Activated naive CD4-positive, alpha-beta T cell treated with anti-CD3 and anti-CD28 coated beads, Interleukin-2, amount 50 U/mL, for 72 hours (primary cell): ENCODE data around the gene KRT28. TPM values are rescaled to one million over a fixed set of nuclear protein-coding genes. Genes with fewer than 3 reads are reported as not detected.

Experiments used
- ATAC-seq, 2 donors: fragments of 150-1000 bp; cut with Tn5 transposase; 2 replicates each; pipeline ENCODE4 v1.10.0; 2021; ENCODE audit warnings: mild to moderate bottlenecking in 2 of 2, moderate library complexity in 2 of 2
- DNase-seq, 2 donors: peaks; one replicate each; pipeline ENCODE4 v3.0.0; 2021 to 2022; ENCODE audit warnings: low spot score in 2 of 2
- H3K27ac Mint-ChIP-seq, 2 donors: one replicate each; pipeline ENCODE4 v1.8.0; 2022; ENCODE audit warnings: mild to moderate bottlenecking in 2 of 2, mixed read lengths in 2 of 2
- H3K36me3 Mint-ChIP-seq, 2 donors: one replicate each; pipeline ENCODE4 v1.8.0; 2022; ENCODE audit warnings: mixed read lengths in 2 of 2
- H3K9me3 Mint-ChIP-seq, 2 donors: one replicate each; pipeline ENCODE4 v1.8.0; 2022; ENCODE audit warnings: mixed read lengths in 2 of 2
- total RNA-seq, 2 donors: library from RNA; stranded (reverse); gene quantifications; one replicate each; pipeline ENCODE4 v1.2.3, GENCODE V29; 2022

Gene KRT28, protein sequence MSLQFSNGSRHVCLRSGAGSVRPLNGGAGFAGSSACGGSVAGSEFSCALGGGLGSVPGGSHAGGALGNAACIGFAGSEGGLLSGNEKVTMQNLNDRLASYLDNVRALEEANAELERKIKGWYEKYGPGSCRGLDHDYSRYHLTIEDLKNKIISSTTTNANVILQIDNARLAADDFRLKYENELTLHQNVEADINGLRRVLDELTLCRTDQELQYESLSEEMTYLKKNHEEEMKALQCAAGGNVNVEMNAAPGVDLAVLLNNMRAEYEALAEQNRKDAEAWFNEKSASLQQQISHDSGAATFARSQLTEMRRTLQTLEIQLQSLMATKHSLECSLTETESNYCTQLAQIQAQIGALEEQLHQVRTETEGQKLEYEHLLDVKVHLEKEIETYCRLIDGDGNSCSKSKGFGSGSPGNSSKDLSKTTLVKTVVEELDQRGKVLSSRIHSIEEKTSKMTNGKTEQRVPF
- not detected for total RNA-seq

DNA sequence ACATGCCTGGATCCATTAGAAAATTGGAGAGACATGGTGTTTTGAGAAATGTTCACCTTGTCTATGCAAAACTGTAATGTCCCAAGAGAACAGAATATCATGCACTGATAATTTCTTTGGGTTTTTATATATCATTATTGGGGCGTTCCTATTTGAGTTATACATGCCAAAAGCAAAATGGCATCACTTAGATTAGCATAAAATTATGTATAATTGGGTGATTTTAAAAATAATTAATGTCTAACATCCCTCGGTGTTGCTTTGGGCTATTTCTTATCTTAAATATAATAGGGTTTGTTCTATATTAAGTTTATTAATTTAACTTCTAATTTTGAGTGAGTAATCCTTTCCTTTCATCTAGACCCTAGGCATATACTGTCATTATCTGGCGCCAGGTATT, at the start of gene KRT28:
KRT28 (minus strand) TSS at position 101 of the 400 bp plus-strand sequence; CDS start at position 35, 66 bp downstream.
- DNase-seq (no peak), ATAC-seq (no peak)
- Mint-ChIP-seq H3K9me3 (no peaks in the 10 kb centered on the region), H3K27ac (no peak within 1 kb of the TSS), H3K36me3 (no peaks in the 10 kb centered on the region)

DNA sequence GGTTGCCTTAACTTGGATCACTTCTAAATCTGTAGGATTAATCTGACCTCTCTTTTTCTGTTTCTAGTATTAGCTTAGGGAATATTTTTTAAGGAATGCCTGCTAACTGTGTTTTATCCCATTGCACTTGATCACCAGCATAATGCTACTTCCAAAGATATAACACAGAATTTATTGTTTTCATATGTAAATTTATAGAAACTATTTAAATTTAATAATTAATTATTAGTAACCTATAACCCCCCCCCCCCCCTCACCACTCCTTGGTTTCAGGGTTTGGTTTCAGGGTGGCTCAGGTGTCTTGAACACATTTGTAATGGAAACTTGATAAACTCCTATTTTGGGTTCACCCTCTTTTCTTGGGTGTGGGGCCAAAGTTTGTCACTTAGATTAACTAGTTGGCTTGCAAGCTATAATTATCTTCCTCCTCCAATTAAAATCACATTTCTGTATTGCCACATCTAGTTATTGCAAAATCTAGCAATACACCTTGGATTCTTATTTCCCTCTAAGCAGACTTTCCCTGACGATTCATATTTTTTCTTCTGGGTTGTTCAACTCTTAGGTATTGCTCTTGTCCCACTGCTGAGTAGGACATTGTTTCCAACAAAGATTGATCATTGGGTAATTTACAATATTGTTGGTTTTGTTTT, 49.0 kb upstream of the KRT28 start:
- ATAC-seq (no peak), DNase-seq (no peak)
- no peaks in the 10 kb centered on the region for H3K9me3 Mint-ChIP-seq
- H3K27ac Mint-ChIP-seq: no peak overlapping the region
- H3K36me3 Mint-ChIP-seq: no peaks in the 10 kb centered on the region

DNA sequence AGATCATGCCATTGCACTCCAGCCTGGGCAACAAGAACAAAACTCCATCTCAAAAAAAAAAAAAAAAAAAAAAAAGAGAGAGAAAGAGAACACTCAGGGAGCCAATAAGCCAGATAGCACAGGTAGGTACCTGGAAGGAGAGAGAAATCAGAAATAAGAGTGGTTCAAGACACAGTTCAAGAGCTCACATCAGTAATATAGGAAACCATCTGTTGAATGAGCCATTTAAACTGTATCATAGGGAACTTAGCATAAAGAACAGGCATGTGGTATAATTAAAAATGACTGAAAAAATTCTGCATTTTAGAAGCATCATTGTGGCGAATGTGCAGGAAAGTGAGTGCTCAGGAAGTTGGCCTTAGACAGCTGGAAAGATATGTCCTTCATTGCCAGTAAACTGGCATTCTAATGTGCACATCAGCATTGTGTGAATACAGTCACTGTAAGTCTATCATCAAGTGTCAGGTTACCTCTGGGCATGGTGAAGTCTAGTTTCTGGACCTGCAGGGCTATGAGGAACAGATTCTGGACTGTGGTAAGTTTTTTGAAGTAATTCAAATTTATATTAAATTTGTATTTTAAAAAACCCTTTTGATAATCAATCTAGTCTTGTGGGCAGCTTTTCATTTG, 46.9 kb upstream of the KRT28 start:
- no peak for ATAC-seq
- no peak for DNase-seq
- no peaks in the 10 kb centered on the region for H3K9me3 Mint-ChIP-seq
- no peaks in the 10 kb centered on the region for H3K36me3 Mint-ChIP-seq
- no peak overlapping the region for H3K27ac Mint-ChIP-seq

DNA sequence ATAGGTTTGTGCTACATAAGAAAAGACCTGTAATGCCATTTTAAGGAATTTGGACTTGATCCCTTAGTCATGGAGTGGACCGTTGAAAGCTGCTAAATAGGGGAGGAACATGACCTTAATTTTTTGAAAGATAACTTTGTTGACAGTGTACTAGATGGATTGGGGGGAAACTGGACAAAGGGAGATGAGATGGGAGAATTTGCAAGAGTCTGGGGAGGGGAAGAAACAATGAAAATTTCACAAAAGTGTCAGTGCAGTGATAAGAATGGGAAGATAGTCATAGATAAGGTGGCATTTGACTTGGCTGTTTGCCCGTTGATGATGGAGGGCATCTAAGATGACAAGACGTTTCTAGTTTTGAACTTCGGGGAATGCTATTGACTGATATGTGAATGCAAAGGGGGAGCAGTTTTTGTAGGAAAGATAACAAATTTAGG, 44.9 kb upstream of the KRT28 start:
- no peak for ATAC-seq
- Mint-ChIP-seq H3K36me3 (no peaks in the 10 kb centered on the region), H3K9me3 (no peaks in the 10 kb centered on the region), H3K27ac (no peak overlapping the region)
- DNase-seq: no peak

DNA sequence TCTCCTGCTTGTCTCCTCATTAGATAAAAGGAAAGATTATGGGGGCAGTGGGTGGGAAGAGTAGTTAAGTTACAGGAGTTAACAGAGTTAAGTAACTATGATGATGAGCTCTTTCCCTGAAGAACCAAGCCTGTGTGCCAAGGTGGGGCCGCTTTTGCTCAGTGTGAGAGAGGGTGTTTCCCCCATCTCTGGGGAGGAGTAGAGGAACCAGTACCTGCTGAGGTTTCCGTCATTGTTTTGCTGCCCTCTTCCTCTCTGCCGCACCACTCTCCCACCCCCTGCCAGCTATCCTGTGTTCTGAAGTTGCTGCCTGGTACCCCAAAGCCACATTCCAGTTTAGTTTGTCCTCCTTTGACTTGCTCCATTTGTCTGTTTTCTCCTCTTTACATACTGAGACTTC, 43.5 kb upstream of the KRT28 start:
- Mint-ChIP-seq H3K27ac (peak overlapping the region in 1 of 2 donors; percentile 2), H3K36me3 (no peaks in the 10 kb centered on the region), H3K9me3 (no peaks in the 10 kb centered on the region)
- ATAC-seq (no peak), DNase-seq (no peak)

DNA sequence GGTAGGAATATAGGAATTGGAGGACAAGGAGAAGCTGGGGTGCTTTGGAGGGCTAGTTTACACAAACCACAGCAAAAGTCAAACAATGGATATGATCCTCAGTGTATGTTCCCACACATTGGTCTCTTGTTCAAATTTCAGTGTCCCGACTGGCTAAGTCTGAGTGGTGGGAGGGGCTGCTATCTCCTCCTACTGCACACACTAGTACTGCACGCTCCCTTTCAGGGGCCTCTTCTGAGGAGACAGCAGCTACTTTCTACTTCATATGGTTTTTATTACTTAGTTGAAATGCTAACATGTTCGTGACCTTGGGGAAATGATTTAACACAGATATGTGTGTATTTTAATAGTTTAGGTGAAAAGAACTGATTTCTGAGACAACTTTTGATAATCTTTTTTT, 41.5 kb upstream of the KRT28 start:
- ATAC-seq (no peak), DNase-seq (no peak)
- H3K36me3 Mint-ChIP-seq: no peaks in the 10 kb centered on the region
- no peak overlapping the region for H3K27ac Mint-ChIP-seq
- H3K9me3 Mint-ChIP-seq: no peaks in the 10 kb centered on the region

DNA sequence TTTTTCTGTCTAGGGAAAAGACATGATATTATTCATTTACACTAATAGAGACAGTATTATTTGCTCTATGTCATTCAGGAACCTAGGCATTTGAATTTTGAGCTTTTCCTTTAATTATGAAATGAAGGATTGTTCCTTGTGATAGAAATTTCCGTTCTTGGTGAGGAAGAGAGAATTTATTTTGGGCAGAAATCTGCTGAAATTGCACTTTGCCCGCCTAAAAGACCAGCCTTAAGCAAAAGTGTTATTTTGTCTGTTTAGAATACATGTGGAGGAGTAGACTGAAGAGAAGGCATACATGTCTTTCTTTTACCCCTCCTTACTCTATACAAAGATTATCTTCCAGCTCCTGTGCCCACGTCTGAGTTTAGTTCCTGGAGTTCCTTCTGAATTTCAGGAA, 39.4 kb upstream of the KRT28 start:
- Mint-ChIP-seq H3K9me3 (no peaks in the 10 kb centered on the region), H3K27ac (no peak overlapping the region), H3K36me3 (no peaks in the 10 kb centered on the region)
- ATAC-seq (no peak), DNase-seq (no peak)

DNA sequence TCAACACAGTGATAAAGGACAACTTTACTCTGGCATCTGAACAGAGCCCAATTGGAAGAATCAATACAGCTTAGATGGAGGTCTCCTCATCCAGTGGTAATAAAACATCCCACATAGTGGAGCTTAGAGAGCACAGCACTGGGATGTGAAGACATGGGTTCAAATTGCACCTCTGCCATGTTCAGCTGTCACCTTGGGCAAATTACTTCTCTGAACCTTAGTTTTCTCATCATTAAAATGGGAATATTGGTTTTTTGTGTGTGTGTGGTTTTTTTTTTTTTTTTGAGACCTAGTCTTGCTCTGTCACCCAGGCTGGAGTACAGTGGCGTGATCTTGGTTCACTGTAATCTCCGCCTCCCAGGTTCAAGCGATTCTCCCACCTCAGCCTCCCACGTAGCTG, 36.3 kb upstream of the KRT28 start:
- Mint-ChIP-seq H3K27ac (no peak overlapping the region), H3K36me3 (no peaks in the 10 kb centered on the region), H3K9me3 (no peaks in the 10 kb centered on the region)
- no peak for DNase-seq
- ATAC-seq: no peak

DNA sequence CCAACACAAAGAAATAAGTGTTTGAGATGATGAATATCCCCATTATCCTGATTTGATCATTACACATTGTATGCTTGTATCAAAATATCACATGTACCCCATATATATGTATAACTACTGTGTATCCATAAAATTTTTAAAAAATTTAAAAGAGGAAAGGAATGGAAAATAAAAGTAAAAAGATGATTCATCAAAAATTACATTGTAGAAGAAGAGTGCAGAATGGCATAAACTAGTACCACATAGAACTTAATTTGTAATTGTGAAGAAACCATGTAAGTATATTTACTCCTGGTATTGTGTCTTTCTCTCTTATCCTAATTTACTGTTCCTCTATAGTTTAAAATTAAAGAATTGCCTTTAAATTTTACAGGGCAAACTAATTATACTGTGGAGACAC, 34.1 kb upstream of the KRT28 start:
- ATAC-seq (no peak), DNase-seq (no peak)
- Mint-ChIP-seq H3K36me3 (no peaks in the 10 kb centered on the region), H3K9me3 (no peaks in the 10 kb centered on the region), H3K27ac (peak overlapping the region in 1 of 2 donors; percentile 39)

DNA sequence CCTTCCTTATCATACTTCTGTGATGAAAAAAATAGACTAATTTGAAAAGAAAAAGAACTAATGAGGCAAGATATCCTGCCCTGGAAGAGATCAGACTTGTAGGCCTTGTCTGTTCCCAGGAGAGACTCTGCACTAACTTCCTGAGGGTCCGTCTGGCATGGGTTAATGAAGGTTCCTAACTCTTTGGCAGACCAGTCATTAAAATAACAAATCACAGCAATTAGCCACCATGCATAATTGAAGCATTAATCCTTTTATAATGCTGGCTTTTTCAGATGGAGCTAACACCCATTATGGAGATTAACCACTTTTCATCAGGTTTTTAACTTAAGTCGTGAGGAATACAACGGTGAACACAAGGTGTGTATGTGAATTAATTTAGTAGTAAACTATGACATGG, 33.1 kb upstream of the KRT28 start:
- DNase-seq (no peak), ATAC-seq (no peak)
- Mint-ChIP-seq H3K9me3 (no peaks in the 10 kb centered on the region), H3K36me3 (no peaks in the 10 kb centered on the region), H3K27ac (no peak overlapping the region)

DNA sequence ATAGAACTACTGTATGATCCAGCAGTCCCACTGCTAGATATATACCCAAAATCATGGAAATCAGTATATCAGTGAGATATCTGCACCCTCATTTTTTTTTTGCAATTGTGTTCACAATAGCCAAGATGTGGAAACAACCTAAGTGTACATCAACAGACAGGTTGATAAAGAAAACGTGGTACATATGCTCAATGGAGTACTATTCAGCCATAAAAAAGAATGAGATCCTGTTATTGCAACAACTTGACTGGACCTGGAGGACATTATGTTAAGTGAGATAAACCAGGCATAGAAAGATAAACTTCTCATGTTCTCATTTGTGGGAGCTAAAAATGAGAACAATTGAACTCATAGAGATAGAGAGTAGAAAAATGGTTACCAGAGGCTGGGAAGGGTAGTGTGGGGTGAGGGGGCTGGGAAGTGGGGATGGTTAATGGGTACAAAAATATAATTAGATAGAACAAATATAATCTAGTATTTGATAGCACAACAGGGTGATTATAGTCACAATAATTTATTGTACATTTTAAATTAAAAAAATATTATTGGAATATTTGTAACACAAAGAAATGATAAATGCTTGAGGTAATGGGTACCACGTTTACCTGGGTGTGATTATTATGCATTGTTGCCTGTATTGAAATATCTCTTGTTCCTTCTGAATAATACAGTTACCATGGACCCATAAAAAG, 30.5 kb upstream of the KRT28 start:
- Mint-ChIP-seq H3K36me3 (no peaks in the 10 kb centered on the region), H3K9me3 (no peaks in the 10 kb centered on the region), H3K27ac (no peak overlapping the region)
- DNase-seq (no peak), ATAC-seq (no peak)

DNA sequence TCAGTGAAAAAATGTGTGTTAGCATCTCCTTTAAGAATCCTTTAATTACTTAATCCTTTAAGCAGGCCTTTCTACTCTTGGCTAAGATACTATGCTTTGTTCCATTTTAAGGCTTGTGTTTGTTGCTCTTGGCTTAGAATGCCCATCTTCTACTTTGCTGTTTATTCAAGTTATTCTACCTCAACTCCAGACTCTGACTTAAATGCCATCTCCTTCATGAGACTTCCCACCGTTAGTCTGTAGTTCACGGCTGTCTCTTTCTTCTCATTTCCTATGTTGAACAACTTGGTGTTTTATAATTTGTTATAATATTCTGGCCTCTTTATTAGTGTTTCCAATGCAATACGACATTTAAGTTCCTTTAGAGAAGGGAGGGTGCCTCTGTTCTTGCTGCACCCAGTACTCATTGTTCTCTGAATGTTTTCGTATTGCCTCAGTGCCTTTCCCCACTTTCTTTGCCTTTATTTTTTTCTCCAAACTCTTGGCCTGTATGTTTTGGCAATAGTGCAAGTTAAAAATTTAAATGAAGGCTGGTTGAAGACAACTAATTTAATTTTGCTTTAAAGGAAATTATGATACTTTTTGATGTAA, 28.8 kb upstream of the KRT28 start:
- Mint-ChIP-seq H3K27ac (no peak overlapping the region), H3K36me3 (no peaks in the 10 kb centered on the region), H3K9me3 (no peaks in the 10 kb centered on the region)
- DNase-seq (no peak), ATAC-seq (no peak)

DNA sequence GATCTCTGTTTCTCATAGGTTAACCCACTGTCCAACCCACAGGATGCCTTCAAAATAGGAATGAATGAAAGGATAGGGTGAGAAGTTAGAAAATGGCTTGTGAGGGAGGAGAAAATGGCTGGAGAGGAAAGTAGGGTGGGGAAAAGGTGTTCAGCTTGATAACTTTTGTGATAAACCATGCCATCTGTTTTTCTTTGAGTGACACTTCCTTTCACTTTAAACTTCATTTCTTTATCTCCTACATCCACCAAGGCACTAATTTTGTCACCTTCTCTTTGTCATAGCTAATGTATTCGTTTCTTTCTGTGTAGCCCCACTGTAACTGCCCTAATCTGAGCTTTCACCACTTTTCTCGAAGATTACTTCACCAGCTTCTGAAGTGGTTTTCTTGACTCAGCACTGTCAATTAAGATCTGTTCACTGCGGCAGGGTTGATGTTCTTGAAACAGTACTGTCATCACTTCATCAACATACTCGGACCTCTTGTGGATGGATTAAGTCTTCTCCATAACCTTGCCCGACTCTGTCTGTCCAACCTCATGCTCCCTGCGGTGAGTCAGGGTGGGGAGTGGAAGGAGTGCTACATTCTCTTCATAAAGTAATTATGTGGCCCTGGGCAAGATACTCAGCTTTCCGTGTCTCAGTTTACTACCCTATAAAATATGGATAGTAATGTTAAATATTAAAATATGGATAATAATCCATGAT, 28.1 kb upstream of the KRT28 start:
- ATAC-seq: peak; percentile 70 to 97
- H3K27ac Mint-ChIP-seq: peak overlapping the region; percentile 22 to 69
- no peak for DNase-seq
- H3K9me3 Mint-ChIP-seq: no peaks in the 10 kb centered on the region
- no peaks in the 10 kb centered on the region for H3K36me3 Mint-ChIP-seq

DNA sequence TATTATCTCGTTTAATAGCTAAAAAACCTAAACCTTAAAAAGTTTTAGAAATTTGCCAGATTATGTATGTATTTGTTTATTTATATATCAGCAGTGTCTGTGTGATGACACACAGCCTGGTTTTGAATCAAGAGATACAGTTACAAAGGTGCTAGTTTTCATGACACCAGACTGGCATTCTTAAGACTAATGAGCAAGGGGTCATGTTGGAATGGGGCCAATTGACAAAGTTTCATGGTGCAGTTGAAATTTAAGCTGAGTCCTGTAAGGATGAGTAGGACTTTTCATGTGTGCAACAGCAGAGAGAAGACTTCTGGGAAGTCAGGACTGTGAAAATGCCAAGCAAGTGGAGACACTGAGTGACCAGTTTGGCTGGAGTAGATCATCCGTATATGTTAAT, 25.8 kb upstream of the KRT28 start:
- Mint-ChIP-seq H3K27ac (no peak overlapping the region), H3K36me3 (peaks cover 0 to under 1% of the 10 kb centered on the region in 2 donors), H3K9me3 (no peaks in the 10 kb centered on the region)
- DNase-seq (no peak), ATAC-seq (no peak)

DNA sequence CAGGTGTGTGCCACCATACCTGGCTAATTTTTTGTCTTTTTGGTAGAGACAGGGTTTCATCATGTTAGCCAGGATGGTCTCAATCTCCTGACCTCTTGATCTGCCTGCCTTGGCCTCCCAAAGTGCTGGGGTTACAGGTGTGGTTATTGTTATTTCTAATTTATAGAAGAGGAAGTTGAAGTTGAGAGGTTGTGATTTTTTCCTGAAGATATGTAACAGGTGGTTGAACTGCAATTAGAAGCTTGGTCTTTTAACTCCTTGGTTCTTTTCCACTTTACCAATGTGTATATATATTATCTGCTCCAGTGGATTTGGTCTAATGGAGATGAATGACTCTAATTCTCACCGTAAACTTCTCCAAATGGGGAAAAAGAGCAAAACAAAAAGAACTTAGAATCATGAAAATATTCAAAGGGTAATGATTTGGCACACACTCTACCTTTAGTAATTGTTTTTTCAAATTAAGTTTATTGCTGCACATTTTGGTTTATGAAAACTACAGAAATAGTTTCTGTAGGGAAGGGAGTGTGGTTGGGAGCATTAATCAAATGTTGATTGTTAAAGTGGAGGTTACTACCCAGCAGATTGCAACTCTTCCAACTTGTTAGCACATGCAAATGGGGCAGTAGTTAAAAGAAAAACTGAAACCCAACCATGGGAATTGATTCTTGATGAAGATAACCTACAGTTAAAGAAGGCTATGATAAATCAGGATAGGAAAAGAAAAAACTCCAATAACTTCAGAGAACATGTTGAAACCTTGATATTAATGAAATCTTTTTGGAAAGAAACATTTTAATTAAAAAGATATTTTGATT, 24.5 kb upstream of the KRT28 start:
- DNase-seq (no peak), ATAC-seq (no peak)
- H3K27ac Mint-ChIP-seq: no peak overlapping the region
- peaks cover 5 to 8% of the 10 kb centered on the region in 2 donors for H3K36me3 Mint-ChIP-seq
- no peaks in the 10 kb centered on the region for H3K9me3 Mint-ChIP-seq
